PC-3 (cell line): Measurements from ENCODE around the gene SYNPO.

Experiments used
- CTCF ChIP-seq: fragments of 300-600 bp; sonication (generic); conservative IDR thresholded peaks from 2 replicates; pipeline ENCODE4 v1.5.1; 2017; ENCODE audit warnings: antibody characterized with exemption, low read depth, mild to moderate bottlenecking, low read length
- EZH2 ChIP-seq: fragments of 300-600 bp; sonication (generic); IDR thresholded peaks from one replicate; pipeline ENCODE4 v1.6.1; 2017; ENCODE audit warnings: antibody characterized with exemption, mild to moderate bottlenecking, low read length; ENCODE audit not compliant: unreplicated experiment
- EZH2phosphoT487 ChIP-seq: fragments of 300-600 bp; sonication (generic); IDR thresholded peaks from 2 replicates; pipeline ENCODE4 v1.6.1; 2018; ENCODE audit warnings: mild to moderate bottlenecking, antibody characterized with exemption, low read length, borderline replicate concordance

- no peak for TF ChIP-seq CTCF
- no peak for TF ChIP-seq EZH2
- no peak for TF ChIP-seq EZH2phosphoT487
Observed at GRCh38 chr5:150670275-150670947, 30.0 kb downstream of the SYNPO start.
